Keratinocyte (primary cell): ENCODE results near the gene ATXN7L3. TPM values are rescaled to one million over a fixed set of nuclear protein-coding genes. Genes with fewer than 3 reads are reported as not detected.

ENCODE experiments used
- DNase-seq: peaks from one replicate; pipeline ENCODE4 v3.0.0-alpha.2; 2011; ENCODE audit warnings: low read depth, missing footprints, low spot score
- FAIRE-seq: peaks from 2 replicates; lab custom pipeline; 2011; peaks lifted over from hg19 to GRCh38; lab: Jason Lieb, UNC
- H2AFZ ChIP-seq: 2 replicates; pipeline ENCODE4 v1.6.0; 2012; ENCODE audit warnings: low read length, control low read depth, inconsistent platforms; ENCODE audit not compliant: control insufficient read depth
- H3K27ac ChIP-seq: 2 replicates; pipeline ENCODE4 v1.5.1; 2011; ENCODE audit warnings: low read length; ENCODE audit not compliant: control insufficient read depth, insufficient read depth
- H3K27me3 ChIP-seq: 3 replicates; pipeline ENCODE4 v1.6.0; 2011; ENCODE audit warnings: low read length; ENCODE audit not compliant: control insufficient read depth, insufficient read depth; ENCODE audit errors: extremely low read depth
- H3K36me3 ChIP-seq, 2 experiments: 2 replicates in 1 of 2; 3 replicates in 1 of 2; pipeline ENCODE4 v1.5.1; 2011; ENCODE audit warnings: low read length in 2 of 2, mild to moderate bottlenecking in 1 of 2; ENCODE audit not compliant: control insufficient read depth in 2 of 2, insufficient read depth in 2 of 2; ENCODE audit errors: extremely low read depth in 1 of 2
- H3K4me1 ChIP-seq: 3 replicates; pipeline ENCODE4 v1.5.1; 2011; ENCODE audit warnings: low read length; ENCODE audit not compliant: control insufficient read depth, insufficient read depth; ENCODE audit errors: extremely low read depth
- H3K4me2 ChIP-seq: 3 replicates; pipeline ENCODE4 v1.6.0; 2011; ENCODE audit warnings: low read depth, low read length; ENCODE audit not compliant: control insufficient read depth, insufficient read depth; ENCODE audit errors: extremely low read depth
- H3K4me3 ChIP-seq, 3 experiments: fragments of 200-600 bp in 1 of 3; sonication (generic) in 1 of 3; 2 replicates in 2 of 3; 3 replicates in 1 of 3; pipeline ENCODE4 v1.5.1; 2011 to 2016; ENCODE audit warnings: low read length in 3 of 3, mild to moderate bottlenecking in 3 of 3, control low read depth in 2 of 3, inconsistent platforms in 1 of 3, low read depth in 1 of 3, mixed read lengths in 1 of 3, mixed run types in 1 of 3, moderate library complexity in 1 of 3; ENCODE audit not compliant: control insufficient read depth in 2 of 3, insufficient read depth in 2 of 3; ENCODE audit errors: extremely low read depth in 1 of 3
- H3K79me2 ChIP-seq: 2 replicates; pipeline ENCODE4 v1.6.0; 2012; ENCODE audit warnings: low read length; ENCODE audit not compliant: control insufficient read depth, insufficient read depth
- H3K9ac ChIP-seq: 3 replicates; pipeline ENCODE4 v1.6.0; 2011; ENCODE audit warnings: low read length; ENCODE audit not compliant: control insufficient read depth, insufficient read depth; ENCODE audit errors: extremely low read depth
- H3K9me1 ChIP-seq: 3 replicates; pipeline ENCODE4 v1.6.0; 2011; ENCODE audit warnings: low read length; ENCODE audit not compliant: control insufficient read depth, insufficient read depth; ENCODE audit errors: extremely low read depth
- H3K9me3 ChIP-seq: 2 replicates; pipeline ENCODE4 v1.5.1; 2012; ENCODE audit warnings: low read depth, low read length; ENCODE audit not compliant: control insufficient read depth
- H4K20me1 ChIP-seq: 3 replicates; pipeline ENCODE4 v1.6.0; 2011; ENCODE audit warnings: low read length; ENCODE audit not compliant: control insufficient read depth, insufficient read depth; ENCODE audit errors: extremely low read depth
- EZH2 ChIP-seq: IDR thresholded peaks from one replicate; pipeline ENCODE4 v1.6.1; 2012; ENCODE audit warnings: inconsistent platforms, mild to moderate bottlenecking, low read length, moderate library complexity
- dilution Hi-C: fragments of 300-500 bp; cut with MboI; formaldehyde crosslinking; loops from one replicate; pipeline ENCODE4 v1.7.0; 2020; ENCODE audit warnings: low sequenced_read_pairs; ENCODE audit not compliant: extremely low pct_ligation_motif_present
- polyA plus RNA-seq, 5 experiments: library from polyadenylated mRNA; depleted of rRNA in 3 of 5; stranded (reverse) in 3 of 5; stranded (forward) in 1 of 5; unstranded in 1 of 5; fragments of >200 nt; gene quantifications; 1 replicate in 1 of 5; 2 replicates in 3 of 5; 3 replicates in 1 of 5; pipeline versions ENCODE4 v1.2.1 to v1.2.3, GENCODE V29; 2011 to 2012; ENCODE audit warnings: missing spikeins in 2 of 5, low read depth in 1 of 5, low replicate concordance in 1 of 5
- TF ChIP-seq, protein P1 (sequence below), 3 experiments: IDR thresholded peaks in 1 of 3; conservative IDR thresholded peaks in 1 of 3; optimal IDR thresholded peaks in 1 of 3; 2 replicates in 2 of 3; 3 replicates in 1 of 3; pipeline versions ENCODE3 to v1.5.1; 2011; ENCODE audit warnings: low read length in 3 of 3, mild to moderate bottlenecking in 3 of 3, moderate library complexity in 2 of 3, control low read depth in 1 of 3, inconsistent platforms in 1 of 3; ENCODE audit not compliant: insufficient read depth in 2 of 3; ENCODE audit errors: extremely low read depth in 1 of 3

The ATXN7L3 gene
- polyA plus RNA-seq, 1 donor (not counting 4 experiments of a cell fraction or from before 2014, with no cell fraction given) = 32.8 TPM

DNA sequence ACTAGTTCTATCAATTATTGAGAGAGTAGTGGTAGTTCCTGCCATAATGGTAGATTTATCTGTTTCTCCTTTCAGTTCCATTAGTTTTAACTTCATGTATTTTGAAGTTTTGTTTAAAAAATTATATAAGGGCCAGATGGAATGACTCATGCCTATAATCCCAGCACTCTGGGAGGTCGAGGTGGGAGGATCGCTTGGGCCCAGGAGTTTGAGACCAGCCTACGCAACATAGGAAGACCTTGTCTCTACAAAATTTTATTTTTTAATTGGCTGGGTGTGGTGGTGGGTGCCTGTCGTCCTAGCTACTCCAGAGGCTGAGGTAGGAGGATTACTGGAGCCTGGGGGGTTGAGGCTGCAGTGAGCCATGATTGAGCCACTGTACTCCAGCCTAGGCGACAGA lies 33.9 kb upstream of the ATXN7L3 start:
- dilution Hi-C loops = no loop called here
- H2AFZ ChIP-seq = no peak overlapping the region
- H3K27me3 ChIP-seq = no peaks in the 10 kb centered on the region
- DNase-seq (no peak), FAIRE-seq (no peak)
- no peaks in the 10 kb centered on the region for H3K79me2 ChIP-seq
- H3K9ac ChIP-seq = no peak overlapping the region
- no peaks in the 10 kb centered on the region for H4K20me1 ChIP-seq
- H3K36me3 ChIP-seq = no peaks in the 10 kb centered on the region
- no peaks in the 10 kb centered on the region for H3K9me3 ChIP-seq
- H3K4me1 ChIP-seq = peaks cover 18% of the 10 kb centered on the region
- no peak overlapping the region for H3K4me2 ChIP-seq
- no peak overlapping the region for H3K27ac ChIP-seq
- no peaks in the 10 kb centered on the region for H3K9me1 ChIP-seq
- TF ChIP-seq EZH2 = no peak
- TF ChIP-seq, protein P1, sequence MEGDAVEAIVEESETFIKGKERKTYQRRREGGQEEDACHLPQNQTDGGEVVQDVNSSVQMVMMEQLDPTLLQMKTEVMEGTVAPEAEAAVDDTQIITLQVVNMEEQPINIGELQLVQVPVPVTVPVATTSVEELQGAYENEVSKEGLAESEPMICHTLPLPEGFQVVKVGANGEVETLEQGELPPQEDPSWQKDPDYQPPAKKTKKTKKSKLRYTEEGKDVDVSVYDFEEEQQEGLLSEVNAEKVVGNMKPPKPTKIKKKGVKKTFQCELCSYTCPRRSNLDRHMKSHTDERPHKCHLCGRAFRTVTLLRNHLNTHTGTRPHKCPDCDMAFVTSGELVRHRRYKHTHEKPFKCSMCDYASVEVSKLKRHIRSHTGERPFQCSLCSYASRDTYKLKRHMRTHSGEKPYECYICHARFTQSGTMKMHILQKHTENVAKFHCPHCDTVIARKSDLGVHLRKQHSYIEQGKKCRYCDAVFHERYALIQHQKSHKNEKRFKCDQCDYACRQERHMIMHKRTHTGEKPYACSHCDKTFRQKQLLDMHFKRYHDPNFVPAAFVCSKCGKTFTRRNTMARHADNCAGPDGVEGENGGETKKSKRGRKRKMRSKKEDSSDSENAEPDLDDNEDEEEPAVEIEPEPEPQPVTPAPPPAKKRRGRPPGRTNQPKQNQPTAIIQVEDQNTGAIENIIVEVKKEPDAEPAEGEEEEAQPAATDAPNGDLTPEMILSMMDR (optimal IDR thresholded peaks at IDR 0.05 in 1 of 3, IDR thresholded peaks at IDR 0.05 in 1 of 3, conservative IDR thresholded peaks at IDR 0.05 in 1 of 3; ENCODE audit: extremely low read depth in 1 of 3, insufficient read depth in 2 of 3, low read length in 3 of 3) = no peak
- H3K4me3 ChIP-seq = no peak overlapping the region

DNA sequence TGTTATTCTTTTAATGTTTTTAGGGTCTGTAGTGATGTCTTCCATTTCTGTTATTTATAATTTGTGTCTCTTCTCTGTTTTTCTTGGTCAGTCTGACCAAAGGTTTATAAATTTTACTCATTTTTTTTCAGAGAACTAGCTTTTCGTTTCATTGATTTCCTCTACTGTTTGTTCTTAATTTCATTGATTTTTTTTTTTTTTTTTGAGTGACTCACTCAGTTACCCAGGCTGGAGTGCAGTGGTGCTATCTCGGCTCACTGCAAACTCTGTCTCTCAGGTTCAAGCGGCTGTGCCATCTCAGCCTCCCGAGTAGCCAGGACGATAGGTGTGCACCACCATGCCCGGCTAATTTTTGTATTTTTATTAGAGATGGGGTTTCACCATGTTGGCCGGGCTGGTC lies 32.4 kb upstream of the ATXN7L3 start:
- no peaks in the 10 kb centered on the region for H3K27me3 ChIP-seq
- H3K9ac ChIP-seq = no peak overlapping the region
- peaks cover 18% of the 10 kb centered on the region for H3K4me1 ChIP-seq
- H3K36me3 ChIP-seq = no peaks in the 10 kb centered on the region
- no peaks in the 10 kb centered on the region for H3K9me1 ChIP-seq
- FAIRE-seq = no peak
- DNase-seq = no peak
- H3K9me3 ChIP-seq = no peaks in the 10 kb centered on the region
- H3K4me2 ChIP-seq = no peak overlapping the region
- H3K79me2 ChIP-seq = no peaks in the 10 kb centered on the region
- no peak for TF ChIP-seq EZH2
- TF ChIP-seq, protein P1 (optimal IDR thresholded peaks at IDR 0.05 in 1 of 3, IDR thresholded peaks at IDR 0.05 in 1 of 3, conservative IDR thresholded peaks at IDR 0.05 in 1 of 3; ENCODE audit: extremely low read depth in 1 of 3, insufficient read depth in 2 of 3, low read length in 3 of 3) = no peak
- no peaks in the 10 kb centered on the region for H4K20me1 ChIP-seq
- H2AFZ ChIP-seq = no peak overlapping the region
- no peak overlapping the region for H3K4me3 ChIP-seq
- dilution Hi-C loops = no loop called here
- H3K27ac ChIP-seq = no peak overlapping the region
